H9 (cell line): ENCODE results near the gene ARMC2. TPM values are rescaled to one million over a fixed set of nuclear protein-coding genes. Genes with fewer than 3 reads are reported as not detected.
A peak's percentile ranks its signal among the peaks of the same experiment; 100 is the strongest.

Experiments used
- DNase-seq: peaks from one replicate; pipeline ENCODE4 v3.0.0-alpha.2; 2017
- H2AFZ ChIP-seq: one replicate; pipeline ENCODE4 v1.6.1; 2013; ENCODE audit warnings: mild to moderate bottlenecking, low read length, control low read depth, moderate library complexity
- H2AK5ac ChIP-seq: 2 replicates; pipeline ENCODE4 v1.6.1; 2013; ENCODE audit warnings: low read length, control low read depth, mixed read lengths; ENCODE audit not compliant: insufficient read length
- H2BK120ac ChIP-seq: one replicate; pipeline ENCODE4 v1.6.1; 2013; ENCODE audit warnings: low read depth, mild to moderate bottlenecking, low read length, control low read depth, inconsistent platforms; ENCODE audit not compliant: poor library complexity, severe bottlenecking
- H2BK12ac ChIP-seq: 2 replicates; pipeline ENCODE4 v1.6.1; 2013; ENCODE audit warnings: low read length, control low read depth, mixed read lengths, low read depth; ENCODE audit not compliant: insufficient read length
- H2BK15ac ChIP-seq: 2 replicates; pipeline ENCODE4 v1.6.1; 2013; ENCODE audit warnings: low read depth, low read length, control low read depth
- H2BK20ac ChIP-seq: one replicate; pipeline ENCODE4 v1.6.1; 2013; ENCODE audit warnings: low read depth, mild to moderate bottlenecking, low read length, control low read depth, inconsistent platforms; ENCODE audit not compliant: poor library complexity, severe bottlenecking
- H2BK5ac ChIP-seq: 2 replicates; pipeline ENCODE4 v1.6.1; 2013; ENCODE audit warnings: low read length, control low read depth, mixed read lengths; ENCODE audit not compliant: insufficient read length
- H3K14ac ChIP-seq: 2 replicates; pipeline ENCODE4 v1.6.1; 2013; ENCODE audit warnings: low read length, control low read depth; ENCODE audit not compliant: insufficient read depth
- H3K18ac ChIP-seq: 2 replicates; pipeline ENCODE4 v1.6.1; 2013; ENCODE audit warnings: low read depth, mild to moderate bottlenecking, mixed read lengths, low read length, control low read depth; ENCODE audit not compliant: insufficient read length
- H3K23ac ChIP-seq: 2 replicates; pipeline ENCODE4 v1.6.1; 2013; ENCODE audit warnings: low read length, control low read depth, mixed read lengths, low read depth; ENCODE audit not compliant: insufficient read length
- H3K23me2 ChIP-seq: 2 replicates; pipeline ENCODE4 v1.6.1; 2013; ENCODE audit warnings: low read depth, mild to moderate bottlenecking, mixed read lengths, low read length, control low read depth; ENCODE audit not compliant: insufficient read length, poor library complexity, severe bottlenecking
- H3K27ac ChIP-seq: 2 replicates; pipeline ENCODE4 v1.5.1; 2013; ENCODE audit warnings: low read length, control low read depth, mixed read lengths, low read depth; ENCODE audit not compliant: insufficient read length
- H3K27me3 ChIP-seq: 2 replicates; pipeline ENCODE4 v1.6.1; 2013; ENCODE audit warnings: low read length, control low read depth, inconsistent platforms; ENCODE audit not compliant: insufficient read depth
- H3K4ac ChIP-seq: 2 replicates; pipeline ENCODE4 v1.6.1; 2013; ENCODE audit warnings: low read depth, mild to moderate bottlenecking, control low read depth, inconsistent platforms, low read length, moderate library complexity
- H3K4me1 ChIP-seq: 2 replicates; pipeline ENCODE4 v1.6.1; 2013; ENCODE audit warnings: low read length, control low read depth, inconsistent platforms; ENCODE audit not compliant: insufficient read depth
- H3K4me2 ChIP-seq: 2 replicates; pipeline ENCODE4 v1.6.1; 2013; ENCODE audit warnings: low read length, control low read depth, mixed read lengths; ENCODE audit not compliant: insufficient read length, insufficient read depth
- H3K56ac ChIP-seq: 2 replicates; pipeline ENCODE4 v1.6.1; 2013; ENCODE audit warnings: low read depth, mild to moderate bottlenecking, mixed read lengths, low read length, control low read depth; ENCODE audit not compliant: insufficient read length
- H3K79me1 ChIP-seq: 2 replicates; pipeline ENCODE4 v1.6.1; 2013; ENCODE audit warnings: low read depth, mild to moderate bottlenecking, moderate library complexity, low read length, control low read depth, inconsistent platforms; ENCODE audit not compliant: insufficient read depth, poor library complexity, severe bottlenecking
- H3K79me2 ChIP-seq: 2 replicates; pipeline ENCODE4 v1.6.1; 2013; ENCODE audit warnings: low read length, control low read depth, inconsistent platforms; ENCODE audit not compliant: insufficient read depth
- H3K9ac ChIP-seq: 2 replicates; pipeline ENCODE4 v1.6.1; 2013; ENCODE audit warnings: low read length, control low read depth, mixed read lengths; ENCODE audit not compliant: insufficient read length; ENCODE audit errors: extremely low read depth
- H3K9me3 ChIP-seq: one replicate; pipeline ENCODE4 v1.6.1; 2013; ENCODE audit warnings: low read depth, low read length, inconsistent platforms; ENCODE audit not compliant: control insufficient read depth
- H3T11ph ChIP-seq: one replicate; pipeline ENCODE4 v1.6.1; 2013; ENCODE audit warnings: mild to moderate bottlenecking, low read length, control low read depth, inconsistent platforms
- H4K20me1 ChIP-seq: one replicate; pipeline ENCODE4 v1.6.1; 2013; ENCODE audit not compliant: control insufficient read depth, insufficient read length, insufficient read depth
- H4K5ac ChIP-seq: 2 replicates; pipeline ENCODE4 v1.6.1; 2013; ENCODE audit warnings: low read depth, mild to moderate bottlenecking, mixed read lengths, low read length, control low read depth; ENCODE audit not compliant: insufficient read length
- H4K8ac ChIP-seq: replicated peaks from 2 replicates; pipeline ENCODE4 v1.6.1; 2013; ENCODE audit warnings: low read length, control low read depth, mixed read lengths, low read depth; ENCODE audit not compliant: insufficient read length
- H4K91ac ChIP-seq: 2 replicates; pipeline ENCODE4 v1.6.1; 2013; ENCODE audit warnings: low read depth, mild to moderate bottlenecking, moderate library complexity, mixed read lengths, low read length, control low read depth; ENCODE audit not compliant: insufficient read length
- H3K27ac Mint-ChIP-seq, 3 experiments: 2 replicates in 2 of 3; 3 replicates in 1 of 3; pipeline ENCODE4 v1.8.0; 2020 to 2021; ENCODE audit warnings: mixed read lengths in 3 of 3, mild to moderate bottlenecking in 1 of 3, moderate library complexity in 1 of 3
- H3K27me3 Mint-ChIP-seq: 2 replicates; pipeline ENCODE4 v1.8.0; 2021; ENCODE audit warnings: low read depth, mild to moderate bottlenecking, moderate library complexity, mixed read lengths
- H3K36me3 Mint-ChIP-seq, 3 experiments: 2 replicates in 2 of 3; 3 replicates in 1 of 3; pipeline ENCODE4 v1.8.0; 2020 to 2021; ENCODE audit warnings: low read depth in 3 of 3, mixed read lengths in 3 of 3; ENCODE audit not compliant: insufficient read depth in 1 of 3
- H3K4me1 Mint-ChIP-seq, 2 experiments: 2 replicates each; pipeline ENCODE4 v1.8.0; 2020; ENCODE audit warnings: mixed read lengths in 2 of 2
- H3K4me3 Mint-ChIP-seq, 2 experiments: 2 replicates in 1 of 2; 3 replicates in 1 of 2; pipeline ENCODE4 v1.8.0; 2020 to 2021; ENCODE audit warnings: mild to moderate bottlenecking in 2 of 2, mixed read lengths in 2 of 2, moderate library complexity in 1 of 2
- H3K9me3 Mint-ChIP-seq, 2 experiments: 2 replicates in 1 of 2; 3 replicates in 1 of 2; pipeline ENCODE4 v1.8.0; 2020; ENCODE audit warnings: mild to moderate bottlenecking in 2 of 2, mixed read lengths in 2 of 2, moderate library complexity in 1 of 2
- CTCF ChIP-seq: fragments of 200-600 bp; sonication (generic); conservative IDR thresholded peaks from 3 replicates; pipeline ENCODE4 v1.8.0; 2021; ENCODE audit warnings: antibody characterized with exemption, mild to moderate bottlenecking
- WGBS: extraction: QIAGEN DNeasy Blood & Tissue Kit; methylation state at CpG from one replicate; pipeline ENCODE4 v1.1.7; 2013; ENCODE audit warnings: missing lambda C conversion rate, low lambda C conversion rate, mixed read lengths; ENCODE audit not compliant: insufficient read length; ENCODE audit errors: extremely low coverage; 5-methylcytosine and 5-hydroxymethylcytosine counted together
- total RNA-seq: library from RNA; stranded (reverse); gene quantifications from 2 replicates; pipeline ENCODE4 v1.2.1, GENCODE V29; 2021

The ARMC2 gene
- total RNA-seq, 1 experiment from 2014 or later, result 2.8 TPM

- H3K56ac ChIP-seq, result no peak overlapping the region
- H3K79me2 ChIP-seq, result no peaks in the 10 kb centered on the region
- no peak overlapping the region for H4K91ac ChIP-seq
- H3K18ac ChIP-seq, result no peak overlapping the region
- no peak overlapping the region for H2BK12ac ChIP-seq
- H3K36me3 Mint-ChIP-seq, result no peaks in the 10 kb centered on the region
- peaks cover 10 to 11% of the 10 kb centered on the region in 2 experiments for H3K4me1 Mint-ChIP-seq
- no peaks in the 10 kb centered on the region for H3K9me3 ChIP-seq
- no peak for DNase-seq
- no peaks in the 10 kb centered on the region for H3K4me1 ChIP-seq
- no peak overlapping the region for H3T11ph ChIP-seq
- H3K4me2 ChIP-seq, result no peak overlapping the region
- no peaks in the 10 kb centered on the region for H3K27me3 ChIP-seq
- H2AFZ ChIP-seq, result no peak overlapping the region
- H2BK5ac ChIP-seq, result no peak overlapping the region
- no peaks in the 10 kb centered on the region for H3K27me3 Mint-ChIP-seq
- no peaks in the 10 kb centered on the region for H3K79me1 ChIP-seq
- H4K20me1 ChIP-seq, result no peaks in the 10 kb centered on the region
- no peak overlapping the region for H3K9ac ChIP-seq
- no peaks in the 10 kb centered on the region for H3K23me2 ChIP-seq
- no peak overlapping the region for H3K23ac ChIP-seq
- H4K5ac ChIP-seq, result no peak overlapping the region
- TF ChIP-seq CTCF, result no peak
- no peaks in the 10 kb centered on the region for H3K9me3 Mint-ChIP-seq
- peak overlapping the region in 1 of 3 experiments; percentile 41; a peak in 3 of 7 replicates for H3K27ac Mint-ChIP-seq
- no peak overlapping the region for H2BK120ac ChIP-seq
- H3K27ac ChIP-seq, result no peak overlapping the region
- no peak overlapping the region for H2BK20ac ChIP-seq
- no peak overlapping the region for H3K4ac ChIP-seq
- no peak overlapping the region for H2AK5ac ChIP-seq
- no peak overlapping the region for H3K14ac ChIP-seq
- H4K8ac ChIP-seq, result no peak overlapping the region
- no peak overlapping the region for H3K4me3 Mint-ChIP-seq
- no peak overlapping the region for H2BK15ac ChIP-seq
- no CpG with 5 or more reads among the region's 18 CpGs for WGBS
Observed at GRCh38 chr6:108798670-108799353, 49.4 kb upstream of the ARMC2 start.
